Measurements from ENCODE around the gene TMEM203. TPM values are rescaled to one million over a fixed set of nuclear protein-coding genes. Genes with fewer than 3 reads are reported as not detected.

The TMEM203 gene
- total and polyA plus RNA-seq, 2 of the 13 experiments (the other 11 are each of a cell fraction or from before 2014, with no cell fraction given): 23.4 to 36.7 TPM

DNA sequence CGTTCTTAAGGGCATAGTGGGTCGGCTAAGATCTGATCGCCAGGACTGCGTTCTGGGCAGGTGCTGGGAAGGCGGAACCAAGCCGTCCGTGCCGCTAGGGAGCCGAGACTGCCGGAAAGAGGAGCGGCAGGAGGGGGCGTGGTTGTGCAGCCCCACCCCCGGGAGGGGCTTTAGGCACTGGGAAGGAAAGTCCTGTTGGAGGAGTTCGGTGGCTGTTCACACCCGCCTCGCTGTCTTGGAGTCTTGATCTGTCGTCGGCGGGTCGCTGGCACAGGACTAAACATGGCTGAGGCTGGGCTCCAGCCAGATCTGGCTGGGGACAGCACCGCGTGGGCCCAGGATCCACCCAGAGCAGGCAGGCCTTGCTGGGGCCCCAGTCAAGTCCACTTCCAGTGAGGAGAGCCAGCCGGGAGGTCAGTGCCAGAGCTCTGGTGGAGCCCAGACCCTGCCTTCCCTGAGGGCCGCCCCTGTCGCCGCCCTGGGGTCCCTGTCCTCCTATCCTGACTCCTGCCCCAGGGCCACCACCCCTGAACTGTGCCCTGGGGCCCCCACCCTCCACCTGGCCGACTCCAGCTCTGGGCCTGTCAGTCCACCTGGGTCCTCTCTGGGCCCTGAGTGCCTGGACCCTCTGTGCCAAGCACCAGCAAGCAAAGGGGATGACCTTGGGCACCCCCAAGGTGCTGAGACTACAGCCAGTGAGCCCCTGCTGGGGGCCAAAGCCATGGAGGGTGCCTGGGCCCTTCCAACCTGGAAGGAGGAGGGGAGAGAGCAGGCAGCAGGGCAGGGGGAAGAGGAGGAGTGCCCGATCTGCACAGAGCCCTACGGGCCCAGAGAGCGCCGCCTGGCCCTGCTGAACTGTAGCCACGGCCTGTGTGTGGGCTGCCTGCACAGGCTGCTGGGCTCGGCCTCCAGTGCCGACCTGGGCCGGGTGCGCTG is 12.1 kb upstream of the TMEM203 start (continued):
- 0 out of 2 replicates have a peak, but pooled peaks have one; percentile 19 for TF ChIP-seq ZSCAN22 (CRISPR knock-in tag; IDR thresholded peaks at IDR 0.05)
- peak; percentile 10 for TF ChIP-seq ZNF883 (CRISPR knock-in tag; IDR thresholded peaks at IDR 0.05; ENCODE audit: not compliant biosample characterization)
- no peak; the same call in 1 of the 2 replicates for TF ChIP-seq SIN3A (IDR thresholded peaks at IDR 0.05; ENCODE audit: borderline replicate concordance, low read depth, low read length)
- TF ChIP-seq NCOA5 (CRISPR knock-in tag; IDR thresholded peaks at IDR 0.05): no peak
- TF ChIP-seq, protein P1, sequence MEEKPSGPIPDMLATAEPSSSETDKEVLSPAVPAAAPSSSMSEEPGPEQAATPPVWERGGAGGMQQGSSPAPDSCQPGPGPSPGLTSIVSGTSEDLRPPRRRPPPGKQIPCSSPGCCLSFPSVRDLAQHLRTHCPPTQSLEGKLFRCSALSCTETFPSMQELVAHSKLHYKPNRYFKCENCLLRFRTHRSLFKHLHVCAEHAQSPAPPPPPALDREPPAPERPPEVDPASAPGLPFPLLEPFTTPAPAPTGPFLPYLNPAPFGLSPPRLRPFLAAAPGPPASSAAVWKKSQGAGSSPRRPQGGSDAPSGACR (CRISPR knock-in tag; IDR thresholded peaks at IDR 0.05): no peak
- no peak for TF ChIP-seq CREB3 (CRISPR knock-in tag; IDR thresholded peaks at IDR 0.05)
- TF ChIP-seq ZNF660 (CRISPR knock-in tag; IDR thresholded peaks at IDR 0.05; ENCODE audit: borderline replicate concordance, low read depth): no peak
- no peak for TF ChIP-seq ZNF7 (CRISPR knock-in tag; IDR thresholded peaks at IDR 0.05)
- TF ChIP-seq TP53 (CRISPR knock-in tag; conservative IDR thresholded peaks at IDR 0.05): no peak
- peak; percentile 55; the same call in 1 of the 2 replicates for TF ChIP-seq ETV5 (CRISPR knock-in tag; IDR thresholded peaks at IDR 0.05; ENCODE audit: borderline replicate concordance)
- peak; percentile 59 for TF ChIP-seq ERF (CRISPR knock-in tag; IDR thresholded peaks at IDR 0.05)
- TF ChIP-seq NFE2 (CRISPR knock-in tag; IDR thresholded peaks at IDR 0.05): no peak
- TF ChIP-seq IRX3 (CRISPR knock-in tag; IDR thresholded peaks at IDR 0.05; ENCODE audit: borderline replicate concordance, low read depth): no peak
- TF ChIP-seq PITX1 (CRISPR knock-in tag; IDR thresholded peaks at IDR 0.05): peak; percentile 26; the same call in 1 of the 2 replicates
- 0 out of 2 replicates have a peak, but pooled peaks have one; percentile 16 for TF ChIP-seq ZNF143 (CRISPR knock-in tag; IDR thresholded peaks at IDR 0.05)
- TF ChIP-seq ZNF350 (CRISPR knock-in tag; IDR thresholded peaks at IDR 0.05; ENCODE audit: borderline replicate concordance, low read depth): peak; percentile 34; the same call in 1 of the 2 replicates
- no peak for TF ChIP-seq MTA3 (CRISPR knock-in tag; IDR thresholded peaks at IDR 0.05)
- 0 out of 2 replicates have a peak, but pooled peaks have one; percentile 44 for TF ChIP-seq MYPOP (CRISPR knock-in tag; IDR thresholded peaks at IDR 0.05)
- TF ChIP-seq ZNF768 (CRISPR knock-in tag; IDR thresholded peaks at IDR 0.05): no peak
- TF ChIP-seq, protein P2, sequence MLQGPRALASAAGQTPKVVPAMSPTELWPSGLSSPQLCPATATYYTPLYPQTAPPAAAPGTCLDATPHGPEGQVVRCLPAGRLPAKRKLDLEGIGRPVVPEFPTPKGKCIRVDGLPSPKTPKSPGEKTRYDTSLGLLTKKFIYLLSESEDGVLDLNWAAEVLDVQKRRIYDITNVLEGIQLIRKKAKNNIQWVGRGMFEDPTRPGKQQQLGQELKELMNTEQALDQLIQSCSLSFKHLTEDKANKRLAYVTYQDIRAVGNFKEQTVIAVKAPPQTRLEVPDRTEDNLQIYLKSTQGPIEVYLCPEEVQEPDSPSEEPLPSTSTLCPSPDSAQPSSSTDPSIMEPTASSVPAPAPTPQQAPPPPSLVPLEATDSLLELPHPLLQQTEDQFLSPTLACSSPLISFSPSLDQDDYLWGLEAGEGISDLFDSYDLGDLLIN (CRISPR knock-in tag; IDR thresholded peaks at IDR 0.05; ENCODE audit: borderline replicate concordance): no peak
- no peak for TF ChIP-seq SYNCRIP (IDR thresholded peaks at IDR 0.05; ENCODE audit: insufficient read depth, low read depth, low read length)
- TF ChIP-seq, protein P3, sequence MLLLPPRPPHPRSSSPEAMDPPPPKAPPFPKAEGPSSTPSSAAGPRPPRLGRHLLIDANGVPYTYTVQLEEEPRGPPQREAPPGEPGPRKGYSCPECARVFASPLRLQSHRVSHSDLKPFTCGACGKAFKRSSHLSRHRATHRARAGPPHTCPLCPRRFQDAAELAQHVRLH (CRISPR knock-in tag; IDR thresholded peaks at IDR 0.05; ENCODE audit: borderline replicate concordance, low read depth): 0 out of 2 replicates have a peak, but pooled peaks have one; percentile 7
- peak; percentile 33; the same call in 1 of the 2 replicates for TF ChIP-seq ZNF383 (CRISPR knock-in tag; IDR thresholded peaks at IDR 0.05; ENCODE audit: borderline replicate concordance)
- TF ChIP-seq ZBTB20 (CRISPR knock-in tag; IDR thresholded peaks at IDR 0.05; ENCODE audit: borderline replicate concordance, low read depth): peak; percentile 24; the same call in 1 of the 2 replicates
